NCI-H1436 treated with DMSO at 0.1 percent for 48 hours (cell line): ENCODE measurements around the gene ADAM33.

Experiments used
- DNase-seq: peaks from one replicate; lab custom pipeline; 2025; lab: John Stamatoyannopoulos, UW

ADAM33 gene, protein sequence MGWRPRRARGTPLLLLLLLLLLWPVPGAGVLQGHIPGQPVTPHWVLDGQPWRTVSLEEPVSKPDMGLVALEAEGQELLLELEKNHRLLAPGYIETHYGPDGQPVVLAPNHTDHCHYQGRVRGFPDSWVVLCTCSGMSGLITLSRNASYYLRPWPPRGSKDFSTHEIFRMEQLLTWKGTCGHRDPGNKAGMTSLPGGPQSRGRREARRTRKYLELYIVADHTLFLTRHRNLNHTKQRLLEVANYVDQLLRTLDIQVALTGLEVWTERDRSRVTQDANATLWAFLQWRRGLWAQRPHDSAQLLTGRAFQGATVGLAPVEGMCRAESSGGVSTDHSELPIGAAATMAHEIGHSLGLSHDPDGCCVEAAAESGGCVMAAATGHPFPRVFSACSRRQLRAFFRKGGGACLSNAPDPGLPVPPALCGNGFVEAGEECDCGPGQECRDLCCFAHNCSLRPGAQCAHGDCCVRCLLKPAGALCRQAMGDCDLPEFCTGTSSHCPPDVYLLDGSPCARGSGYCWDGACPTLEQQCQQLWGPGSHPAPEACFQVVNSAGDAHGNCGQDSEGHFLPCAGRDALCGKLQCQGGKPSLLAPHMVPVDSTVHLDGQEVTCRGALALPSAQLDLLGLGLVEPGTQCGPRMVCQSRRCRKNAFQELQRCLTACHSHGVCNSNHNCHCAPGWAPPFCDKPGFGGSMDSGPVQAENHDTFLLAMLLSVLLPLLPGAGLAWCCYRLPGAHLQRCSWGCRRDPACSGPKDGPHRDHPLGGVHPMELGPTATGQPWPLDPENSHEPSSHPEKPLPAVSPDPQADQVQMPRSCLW

DNA sequence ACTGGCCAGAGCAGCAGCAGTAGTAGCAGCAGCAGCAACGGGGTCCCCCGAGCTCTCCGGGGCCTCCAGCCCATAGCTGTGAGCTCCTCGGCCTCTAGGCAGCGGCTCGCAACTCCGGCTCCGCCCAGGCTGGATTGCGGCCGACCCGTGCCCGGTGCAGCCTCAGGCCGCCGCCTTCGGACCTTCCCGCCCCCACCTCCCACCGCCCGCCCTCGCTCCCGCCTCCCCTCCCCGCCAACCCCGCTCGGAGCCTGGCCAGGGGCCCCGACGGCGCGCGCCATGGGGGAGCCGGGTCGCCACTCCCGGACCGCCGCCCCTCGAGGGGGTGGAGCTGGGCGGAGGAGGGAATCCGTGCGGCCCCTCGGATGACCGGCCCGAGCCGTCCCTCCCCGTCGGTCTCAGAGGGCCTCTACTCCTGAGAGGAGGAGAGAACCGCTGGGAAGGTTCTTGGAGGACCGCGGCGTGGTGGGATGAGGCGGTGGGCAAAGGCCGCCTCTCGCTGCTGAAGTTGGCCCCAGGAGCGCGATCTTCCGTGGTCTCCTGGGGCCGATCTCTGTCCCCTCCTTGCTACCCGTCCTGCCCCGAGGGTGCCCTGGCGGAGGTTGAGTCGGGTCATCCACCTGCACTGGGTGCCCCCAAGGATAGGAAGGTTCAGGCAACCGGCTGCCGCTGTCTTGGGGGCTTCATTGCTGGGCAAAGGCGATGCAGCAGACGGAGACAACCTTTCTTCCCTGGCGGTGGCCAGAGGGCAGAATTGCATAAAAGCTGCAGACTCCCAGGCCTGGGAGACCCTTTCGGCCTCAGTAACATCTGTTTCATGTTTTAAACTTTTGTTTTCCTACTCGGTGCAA lies at the start of gene ADAM33:
Gene ADAM33 (minus strand): TSS at position 80 of the 851 bp plus-strand sequence. CDS start 6 bp downstream, at position 74.
- DNase-seq = no peak

DNA sequence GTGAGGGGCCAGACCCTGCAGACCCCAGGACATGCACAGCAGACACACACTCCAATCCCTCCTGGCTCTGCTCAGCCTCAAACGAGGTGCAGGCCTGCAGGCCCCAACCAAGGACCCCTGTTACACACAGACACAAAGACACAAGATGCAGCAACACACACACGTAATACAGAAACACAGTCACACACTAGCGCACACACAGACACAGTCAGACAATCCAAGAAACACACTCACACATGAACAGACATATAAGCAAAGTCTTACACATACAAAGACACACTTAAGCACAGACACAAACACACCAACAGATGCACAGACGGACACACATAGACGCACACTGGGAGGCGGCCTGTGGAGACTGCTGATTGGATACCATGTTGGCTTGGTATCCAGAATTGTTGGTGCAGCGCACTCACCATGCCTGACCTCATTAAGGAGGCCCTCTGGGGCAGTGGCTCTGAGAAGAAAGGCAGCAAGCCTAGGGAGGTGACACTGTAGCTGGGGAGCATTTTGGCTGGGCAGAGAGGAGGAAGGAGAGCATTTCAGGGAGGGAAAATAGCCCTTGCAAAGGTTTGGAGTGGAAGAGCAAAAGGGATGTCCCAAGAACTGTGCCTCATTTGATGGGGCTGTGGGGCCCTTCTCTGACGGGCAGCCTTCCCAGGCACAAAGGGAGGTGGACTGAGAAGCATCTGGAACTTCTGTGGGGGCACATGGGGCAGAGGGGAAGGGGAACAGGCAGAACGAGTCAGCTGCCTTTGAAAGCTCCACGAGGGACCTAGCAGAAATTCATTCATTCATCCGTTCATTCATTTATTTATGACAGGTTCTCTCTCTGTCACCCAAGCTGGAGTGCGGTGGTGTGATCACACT lies 49.2 kb upstream of the ADAM33 start:
- no peak for DNase-seq

DNA sequence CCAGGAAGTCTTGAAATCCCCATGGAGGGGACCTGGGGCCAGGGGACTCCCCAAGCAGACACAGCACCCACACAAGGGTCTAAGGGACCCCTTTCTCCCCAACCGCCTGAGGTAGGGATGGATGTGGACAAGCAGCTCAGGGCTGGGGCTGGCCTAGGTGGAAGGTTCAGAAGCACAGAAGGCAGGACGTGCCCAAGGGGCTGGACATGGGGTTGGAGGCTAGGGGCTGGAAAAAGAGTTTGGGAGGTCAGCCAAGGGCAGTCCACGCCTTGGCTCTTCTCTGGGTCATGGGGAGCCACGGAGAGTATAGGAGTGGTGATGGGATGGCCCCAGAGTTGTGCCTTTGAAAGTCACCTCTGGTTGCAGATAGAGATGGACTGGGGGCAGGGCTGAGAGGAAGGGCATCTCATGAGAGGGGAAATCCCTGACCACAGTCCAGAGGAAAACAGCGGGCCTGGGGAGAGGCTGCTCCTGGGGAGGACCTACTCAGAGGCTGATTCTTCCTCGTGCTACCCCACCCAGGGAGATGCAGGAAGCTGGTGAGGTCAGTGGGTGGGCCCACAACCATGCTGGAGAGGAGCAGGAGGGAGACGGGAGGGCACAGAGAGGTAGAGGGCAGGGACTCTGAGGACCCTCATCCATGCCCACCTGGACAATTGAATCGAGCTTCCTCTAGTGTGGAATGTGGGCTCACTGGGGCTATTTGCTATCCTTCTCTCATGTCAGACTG lies 48.2 kb upstream of the ADAM33 start:
- DNase-seq = no peak

DNA sequence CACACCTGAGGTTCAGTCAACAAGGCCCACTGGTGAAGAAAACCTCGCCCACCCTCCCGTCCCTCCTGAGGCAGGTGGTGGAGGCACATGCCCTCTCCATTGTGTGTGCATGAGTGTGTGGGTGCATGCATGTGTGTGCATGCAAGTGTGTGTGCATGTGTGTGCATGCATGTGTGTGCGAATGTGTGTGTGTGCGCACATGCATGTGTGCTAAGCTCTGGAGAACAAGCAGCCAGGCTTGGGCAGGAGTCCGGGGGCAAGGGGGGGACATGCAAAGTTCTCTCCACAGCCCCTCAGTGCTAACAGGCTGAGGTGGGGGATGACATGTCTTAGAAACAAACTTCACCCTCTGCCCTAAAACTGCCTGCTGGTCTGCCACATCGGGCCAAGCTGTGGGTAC lies 47.6 kb upstream of the ADAM33 start:
- no peak for DNase-seq

DNA sequence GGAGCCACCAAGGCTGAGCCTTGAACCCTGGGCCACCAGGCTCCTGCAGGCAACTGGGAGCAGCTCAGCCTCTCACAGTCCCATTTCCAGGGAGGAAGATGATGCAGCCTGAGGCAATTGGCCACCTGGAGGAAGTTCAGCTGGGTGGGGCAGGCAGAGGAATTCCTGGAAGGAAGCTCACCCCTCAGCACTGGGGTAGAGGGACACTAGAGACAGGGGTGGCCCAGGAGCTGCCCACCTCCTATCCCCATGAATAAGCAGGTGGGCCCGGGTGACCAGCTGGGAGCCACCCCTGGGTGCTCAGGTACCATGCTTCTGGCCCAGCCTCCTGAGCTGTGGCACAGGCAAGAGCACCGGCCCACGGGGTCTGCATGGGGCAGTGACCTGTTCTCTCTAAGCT lies 47.1 kb upstream of the ADAM33 start:
- no peak for DNase-seq

DNA sequence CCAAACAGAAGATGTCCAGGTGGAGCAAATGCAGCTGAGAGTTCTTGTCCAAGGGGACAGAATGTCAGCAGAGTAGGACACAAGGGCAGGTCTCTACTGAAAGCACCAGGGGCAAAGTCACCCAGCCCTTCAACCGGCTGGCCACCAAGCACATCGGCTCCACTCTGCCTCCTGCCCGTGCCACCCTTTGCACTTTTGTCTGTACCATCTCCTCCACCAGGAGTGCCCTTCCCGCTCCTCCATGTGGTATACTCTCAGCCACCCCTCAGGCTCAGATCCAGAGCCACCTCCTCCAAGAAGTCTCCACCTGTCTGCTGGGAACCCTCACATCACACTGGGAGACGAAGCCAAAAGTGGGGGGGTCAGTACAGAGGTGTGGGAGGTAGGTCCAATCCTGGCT lies 46.5 kb upstream of the ADAM33 start:
- DNase-seq = no peak

DNA sequence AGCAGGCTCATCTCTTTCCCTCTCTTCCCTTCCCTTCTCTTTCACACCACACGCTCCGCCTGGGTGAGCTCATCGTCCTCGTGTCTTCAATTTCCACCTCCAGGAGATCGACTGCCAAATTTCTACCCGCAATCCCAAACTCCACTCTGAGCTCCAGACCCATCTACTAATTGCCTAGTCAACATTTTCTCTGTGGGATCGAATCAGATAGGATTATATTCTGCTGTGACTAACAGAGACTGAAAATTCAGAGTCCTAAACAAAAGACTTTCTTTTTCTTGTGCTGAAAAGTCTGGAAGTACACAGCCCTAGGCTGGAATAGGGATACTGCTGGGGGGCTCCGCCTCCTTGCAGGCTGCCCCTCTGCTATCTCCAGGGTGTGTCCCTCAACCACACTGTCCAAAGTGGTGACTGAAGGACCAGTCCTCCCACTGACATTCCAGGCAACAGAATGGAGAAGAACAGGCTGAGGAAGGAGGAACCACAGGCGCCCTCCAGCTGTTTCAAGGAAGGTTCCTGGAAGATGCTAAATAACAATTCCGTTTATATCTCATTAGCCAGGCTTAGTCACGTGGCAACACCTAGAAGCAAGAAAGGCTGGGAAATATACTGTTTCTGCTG lies 45.7 kb upstream of the ADAM33 start:
- DNase-seq = no peak

DNA sequence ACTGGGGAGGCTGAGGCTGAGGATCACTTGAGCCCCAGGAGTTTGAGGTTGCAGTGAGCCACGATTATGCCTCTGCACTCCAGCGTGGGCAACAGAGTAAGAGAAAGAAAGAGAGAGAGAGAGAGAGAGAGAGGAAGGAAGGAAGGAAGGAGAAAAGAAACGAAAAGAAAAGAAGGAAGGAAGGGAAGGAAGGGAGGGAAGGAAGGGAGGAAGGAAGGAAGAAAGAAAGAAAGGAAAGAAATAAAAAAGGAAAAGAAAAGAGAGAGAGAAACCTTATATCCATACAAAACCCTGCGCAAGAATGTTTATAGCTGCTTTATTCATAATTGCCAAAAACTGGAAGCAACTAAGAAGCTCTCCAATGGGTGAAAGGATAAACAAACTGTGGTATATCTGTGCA lies 42.5 kb upstream of the ADAM33 start:
- no peak for DNase-seq

DNA sequence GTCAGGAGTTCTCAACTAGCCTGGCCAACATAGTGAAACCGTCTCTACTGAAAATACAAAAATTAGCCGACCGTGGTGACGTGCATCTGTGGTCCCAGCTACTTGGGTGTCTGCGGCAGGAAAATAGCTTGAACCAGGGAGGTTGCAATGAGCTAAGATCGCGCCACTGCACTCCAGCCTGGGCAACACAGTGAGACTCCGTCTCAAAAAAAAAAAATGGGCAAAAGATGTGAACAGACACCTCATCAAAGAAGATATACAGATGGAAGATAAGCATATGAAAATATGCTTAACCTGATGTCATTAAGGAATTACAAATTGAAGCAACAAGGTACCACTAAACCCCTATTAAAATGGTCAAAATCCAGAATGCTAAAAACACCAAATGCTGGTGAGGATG lies 41.5 kb upstream of the ADAM33 start:
- no peak for DNase-seq

DNA sequence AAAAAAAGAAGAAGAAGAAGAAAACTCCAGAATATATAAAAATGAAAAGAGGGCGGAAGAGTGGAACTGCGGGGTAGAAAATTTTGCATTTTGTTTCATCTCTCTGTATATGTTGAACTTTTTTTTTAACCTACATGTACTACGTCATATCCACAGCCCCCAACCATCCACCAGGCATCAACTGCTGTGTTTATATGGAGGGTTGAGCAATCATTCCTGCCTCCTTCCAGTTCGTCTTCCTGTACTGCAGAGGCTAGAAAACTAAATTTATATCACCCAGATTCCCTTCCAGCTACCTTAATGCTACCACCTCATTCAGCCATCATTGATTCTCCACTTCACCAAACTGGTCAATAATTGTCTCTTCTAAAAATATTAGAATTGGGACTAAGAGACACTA lies 40.1 kb upstream of the ADAM33 start:
- DNase-seq = no peak

DNA sequence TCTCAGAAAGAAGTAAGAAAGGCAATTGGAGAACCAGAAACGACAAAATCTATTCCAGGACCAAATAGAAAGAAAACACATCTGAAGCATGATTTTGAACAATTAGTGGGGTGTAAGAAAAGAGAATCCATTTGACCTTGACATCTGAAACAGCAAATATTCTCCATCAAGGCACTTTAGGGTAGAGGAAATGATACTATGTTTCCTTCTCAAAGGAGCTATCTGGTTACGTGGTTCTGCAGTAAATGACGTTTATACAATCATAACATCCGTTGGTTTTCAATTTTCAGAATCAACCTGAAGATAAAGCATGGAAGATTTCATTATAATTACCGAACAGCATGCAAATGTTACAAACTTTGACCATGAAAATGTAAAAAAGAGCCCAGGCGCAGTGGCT lies 38.8 kb upstream of the ADAM33 start:
- DNase-seq = no peak

DNA sequence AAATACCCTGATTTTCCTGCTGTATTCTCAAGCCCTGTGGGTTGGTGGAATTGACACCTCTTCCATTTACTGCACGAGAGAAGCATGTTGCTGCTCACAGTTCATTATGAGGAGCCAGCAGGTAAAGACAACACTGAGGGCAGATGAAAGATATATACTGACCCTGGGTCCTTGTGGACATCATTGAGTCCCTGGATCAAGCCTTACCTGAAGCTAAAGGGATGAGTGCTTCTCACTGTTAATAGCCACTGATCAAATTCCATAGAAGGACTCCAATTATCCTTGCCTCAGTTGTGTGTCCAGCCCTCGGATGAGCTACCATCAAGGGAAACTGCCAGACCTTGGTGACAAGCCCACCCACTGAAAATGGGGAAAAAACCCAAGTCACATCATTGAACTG lies 38.3 kb upstream of the ADAM33 start:
- DNase-seq = no peak

DNA sequence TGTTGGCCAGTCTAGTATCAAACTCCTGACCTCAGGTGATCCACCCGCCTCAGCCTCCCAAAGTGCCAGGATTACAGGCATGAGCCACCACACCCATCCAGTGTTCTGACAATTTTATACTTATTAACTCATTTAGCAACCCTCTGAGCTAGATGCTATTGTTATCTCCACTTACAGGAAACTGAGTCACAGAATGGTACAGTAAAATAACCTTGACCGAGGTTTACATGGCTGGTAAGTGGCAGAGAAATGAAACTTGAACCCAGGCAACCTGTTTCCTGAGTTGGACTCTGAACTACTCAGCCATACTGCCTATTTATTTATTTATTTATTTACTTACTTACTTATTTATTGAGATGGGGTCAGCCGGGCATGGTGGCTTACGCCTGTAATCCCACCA lies 37.2 kb upstream of the ADAM33 start:
- DNase-seq = no peak

DNA sequence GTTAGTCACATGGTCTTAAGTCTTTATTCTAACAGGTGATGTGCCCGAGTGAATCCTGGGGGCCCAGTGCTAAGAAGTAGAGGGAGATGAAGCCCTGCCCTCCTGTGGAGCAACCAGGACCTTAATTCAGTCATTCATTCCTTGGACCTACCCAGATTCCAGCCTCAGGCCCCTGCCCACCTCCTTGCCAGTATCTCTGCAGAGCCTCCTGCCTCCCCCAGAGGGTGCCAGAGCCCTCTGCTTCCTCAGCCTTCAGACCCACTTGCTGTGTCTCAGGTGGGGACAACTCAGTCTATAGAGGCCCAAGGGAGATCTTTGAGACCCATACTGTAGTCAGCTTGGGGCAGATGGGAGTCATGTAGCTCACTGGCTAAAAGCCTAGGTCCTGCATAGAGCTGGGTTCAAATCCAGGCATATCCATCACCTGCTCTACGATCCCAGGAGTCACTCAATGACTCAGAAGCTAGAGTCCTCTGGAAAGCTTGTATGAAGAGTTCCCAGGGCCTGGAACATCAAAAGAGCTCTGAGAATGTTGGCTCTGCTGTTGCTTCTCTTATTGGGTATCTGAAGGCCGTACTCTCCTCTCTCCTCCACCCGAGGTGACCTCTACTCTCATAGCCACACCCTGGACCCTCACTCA lies 34.5 kb upstream of the ADAM33 start:
- DNase-seq = no peak

DNA sequence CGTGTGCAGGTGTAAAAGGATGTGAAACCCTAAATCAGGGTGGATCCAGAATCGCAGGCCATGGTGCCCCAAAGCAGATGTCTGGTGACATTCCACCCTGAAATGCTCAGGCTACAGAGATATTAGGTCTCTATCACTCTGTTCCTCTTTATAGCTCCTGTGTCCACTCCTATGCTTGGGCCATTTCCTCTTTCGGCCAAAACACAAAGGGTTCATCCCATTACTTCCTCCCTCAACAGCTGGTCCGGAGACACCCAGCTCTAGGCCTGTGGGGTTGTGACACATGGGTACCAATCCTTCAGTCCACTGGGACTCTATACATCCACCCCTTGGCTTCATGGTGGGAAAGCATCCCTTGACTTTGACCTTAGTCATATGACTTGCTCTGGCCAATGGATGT lies 32.3 kb upstream of the ADAM33 start:
- DNase-seq = no peak

DNA sequence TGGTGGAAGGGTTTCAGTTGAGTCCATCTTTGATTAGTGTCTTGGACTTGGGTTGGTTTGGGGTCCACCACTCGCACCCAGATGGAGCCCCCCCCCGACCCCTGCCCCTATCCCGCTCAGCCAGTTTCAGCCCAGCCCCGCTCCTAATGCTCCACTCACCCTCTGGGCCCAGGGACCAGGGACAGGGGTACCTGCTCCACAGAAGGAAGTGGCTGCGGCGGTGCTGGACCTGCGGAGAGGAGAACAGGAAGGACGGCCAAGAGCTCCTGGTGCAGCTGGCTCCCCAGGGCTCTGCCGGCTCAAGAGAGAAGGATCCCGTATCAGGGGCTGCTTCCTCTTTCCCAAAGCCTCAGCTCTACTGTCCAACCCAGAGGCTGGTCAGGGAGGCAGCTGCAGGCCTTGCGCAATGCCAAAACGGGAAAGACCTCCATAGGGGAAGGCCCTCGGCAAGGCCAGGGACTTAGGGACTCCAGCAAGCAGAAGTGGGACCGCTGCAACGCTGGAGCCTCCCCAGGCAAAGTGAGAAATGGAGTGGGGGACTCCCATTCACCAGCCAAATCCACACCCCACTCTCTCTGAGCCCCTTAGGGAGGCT lies 30.6 kb upstream of the ADAM33 start, which contains the start of gene SIGLEC1:
Gene SIGLEC1 (minus strand): TSS at position 322 of the 595 bp plus-strand sequence. CDS start 5,472 bp downstream, outside the sequence.
- no peak for DNase-seq

DNA sequence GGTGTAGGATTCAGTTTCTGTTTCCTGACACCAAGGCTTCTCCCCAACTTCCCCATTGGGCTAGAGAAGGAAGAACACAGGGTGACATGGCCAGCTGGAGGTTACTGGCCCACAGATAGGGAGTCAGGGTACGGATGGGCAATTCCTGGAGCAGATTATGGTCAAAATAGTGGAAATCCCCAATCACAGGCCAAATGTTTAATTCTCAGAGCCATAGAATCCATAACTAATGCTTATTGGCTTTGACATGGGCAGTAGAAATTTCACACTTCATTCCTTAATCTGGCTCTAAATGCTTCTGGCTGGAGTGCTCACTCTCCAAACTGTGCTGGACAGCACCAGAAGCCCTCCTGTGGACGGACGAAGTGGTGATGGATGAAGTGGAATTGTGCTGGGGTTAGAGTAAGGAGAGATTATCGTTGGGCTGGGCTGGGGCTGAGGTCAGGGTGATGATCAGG lies 29.7 kb upstream of the ADAM33 start:
- DNase-seq = no peak

DNA sequence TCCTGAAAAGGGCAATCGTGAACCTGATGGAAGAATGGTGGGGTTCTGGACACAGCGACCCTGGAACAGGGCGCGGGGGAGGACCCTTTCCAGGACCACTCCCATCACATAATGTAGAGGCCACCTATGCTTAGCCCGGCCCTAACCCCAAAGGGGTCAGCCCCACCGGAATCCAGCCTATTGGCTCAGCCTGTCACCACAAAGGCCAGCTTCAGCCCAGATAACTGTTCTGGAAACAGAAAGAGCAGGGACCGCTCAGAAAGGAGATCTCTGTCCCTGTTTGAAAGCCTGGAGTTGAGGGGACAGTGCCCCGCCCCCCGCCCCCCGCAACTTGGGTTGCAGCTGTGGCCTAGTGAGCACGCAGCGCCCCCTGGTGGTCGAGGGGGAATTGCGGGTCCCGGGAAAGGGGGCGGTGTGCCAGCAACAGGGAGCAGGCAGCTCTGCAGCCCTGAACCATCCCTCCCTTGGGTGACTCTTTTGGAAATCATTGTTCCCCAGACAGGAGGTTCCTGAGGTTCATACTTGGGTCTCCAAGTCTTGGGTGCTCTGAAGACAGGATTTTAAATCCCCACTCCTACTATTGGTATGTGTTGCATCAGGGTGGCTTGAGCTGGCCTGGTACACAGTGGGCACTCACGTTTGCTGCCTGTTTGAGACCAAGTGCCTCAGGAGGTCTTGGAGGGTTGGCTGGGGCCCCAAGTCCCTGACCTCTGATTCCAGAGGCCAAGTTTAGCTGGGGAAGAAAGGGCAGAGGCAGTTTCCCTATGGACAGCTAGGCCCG lies 29.1 kb upstream of the ADAM33 start:
- no peak for DNase-seq
